Fibroblast of pulmonary artery (primary cell): ENCODE results near the gene CLDN9.

ENCODE experiments used
- DNase-seq: peaks from one replicate; pipeline ENCODE4 v3.0.0-alpha.2; 2010; ENCODE audit warnings: low read depth
- H3K4me3 ChIP-seq: replicated peaks from 2 replicates; pipeline ENCODE4 v1.5.1; 2011; ENCODE audit warnings: low read depth, mild to moderate bottlenecking, control low read depth, low read length, moderate library complexity
- TF ChIP-seq, protein P1 (sequence below): IDR thresholded peaks from 2 replicates; pipeline ENCODE4 v1.5.1; 2011; ENCODE audit warnings: mild to moderate bottlenecking, control low read depth, low read length, inconsistent platforms; ENCODE audit errors: missing control alignments

Gene CLDN9

DNA sequence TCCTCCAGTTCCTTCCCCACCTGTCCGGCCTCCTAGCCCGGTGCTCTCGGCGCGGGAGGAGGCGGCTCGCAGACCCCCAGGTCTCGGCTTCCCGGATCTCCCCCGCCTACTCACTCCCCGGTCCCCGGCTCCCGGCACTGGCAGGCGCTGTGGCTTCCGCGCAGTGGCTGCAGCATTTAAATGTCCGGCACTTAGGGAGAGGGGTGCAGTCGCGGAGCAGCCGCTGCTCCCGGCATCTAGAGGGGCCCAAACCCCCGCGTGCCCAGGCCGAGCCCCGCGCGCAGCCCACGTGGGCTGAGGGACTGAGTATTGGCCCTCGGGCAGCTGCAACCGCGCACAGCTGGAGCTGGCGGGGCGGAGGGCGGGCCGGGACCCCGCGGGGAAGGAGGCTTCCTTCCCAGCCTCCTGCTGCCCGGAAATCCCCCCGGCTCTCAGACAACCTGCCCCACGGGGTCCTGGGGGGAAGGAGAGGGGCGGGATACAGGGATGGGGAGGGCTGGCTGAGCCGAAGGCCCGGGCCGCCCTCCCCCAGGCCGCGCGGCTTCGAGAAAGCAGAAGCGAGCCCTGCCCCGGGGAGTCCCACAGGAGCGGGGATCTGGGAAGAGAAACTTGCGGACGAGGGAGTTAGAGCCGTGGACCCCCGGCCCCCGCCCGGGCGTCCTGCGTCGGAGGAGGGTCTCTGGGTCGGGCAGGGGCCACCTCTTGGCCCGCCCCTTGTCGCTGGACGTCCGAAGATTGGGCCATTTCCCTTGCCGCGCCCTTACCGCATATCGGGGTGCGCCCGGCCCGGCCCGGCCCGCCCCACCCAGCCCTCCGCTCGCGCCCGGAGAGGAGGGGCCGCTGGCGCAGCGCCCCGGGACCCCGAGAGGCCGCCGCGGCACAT lies 33.3 kb downstream of the CLDN9 start, which contains the start of gene MMP25:
Gene MMP25, plus strand, starts transcription at position 804 of the 883 bp plus-strand sequence. CDS start 357 bp downstream, outside the sequence.
- TF ChIP-seq, protein P1, sequence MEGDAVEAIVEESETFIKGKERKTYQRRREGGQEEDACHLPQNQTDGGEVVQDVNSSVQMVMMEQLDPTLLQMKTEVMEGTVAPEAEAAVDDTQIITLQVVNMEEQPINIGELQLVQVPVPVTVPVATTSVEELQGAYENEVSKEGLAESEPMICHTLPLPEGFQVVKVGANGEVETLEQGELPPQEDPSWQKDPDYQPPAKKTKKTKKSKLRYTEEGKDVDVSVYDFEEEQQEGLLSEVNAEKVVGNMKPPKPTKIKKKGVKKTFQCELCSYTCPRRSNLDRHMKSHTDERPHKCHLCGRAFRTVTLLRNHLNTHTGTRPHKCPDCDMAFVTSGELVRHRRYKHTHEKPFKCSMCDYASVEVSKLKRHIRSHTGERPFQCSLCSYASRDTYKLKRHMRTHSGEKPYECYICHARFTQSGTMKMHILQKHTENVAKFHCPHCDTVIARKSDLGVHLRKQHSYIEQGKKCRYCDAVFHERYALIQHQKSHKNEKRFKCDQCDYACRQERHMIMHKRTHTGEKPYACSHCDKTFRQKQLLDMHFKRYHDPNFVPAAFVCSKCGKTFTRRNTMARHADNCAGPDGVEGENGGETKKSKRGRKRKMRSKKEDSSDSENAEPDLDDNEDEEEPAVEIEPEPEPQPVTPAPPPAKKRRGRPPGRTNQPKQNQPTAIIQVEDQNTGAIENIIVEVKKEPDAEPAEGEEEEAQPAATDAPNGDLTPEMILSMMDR, result no peak
- DNase-seq, result no peak
- H3K4me3 ChIP-seq, result peak within 1 kb of the TSS; percentile 46

DNA sequence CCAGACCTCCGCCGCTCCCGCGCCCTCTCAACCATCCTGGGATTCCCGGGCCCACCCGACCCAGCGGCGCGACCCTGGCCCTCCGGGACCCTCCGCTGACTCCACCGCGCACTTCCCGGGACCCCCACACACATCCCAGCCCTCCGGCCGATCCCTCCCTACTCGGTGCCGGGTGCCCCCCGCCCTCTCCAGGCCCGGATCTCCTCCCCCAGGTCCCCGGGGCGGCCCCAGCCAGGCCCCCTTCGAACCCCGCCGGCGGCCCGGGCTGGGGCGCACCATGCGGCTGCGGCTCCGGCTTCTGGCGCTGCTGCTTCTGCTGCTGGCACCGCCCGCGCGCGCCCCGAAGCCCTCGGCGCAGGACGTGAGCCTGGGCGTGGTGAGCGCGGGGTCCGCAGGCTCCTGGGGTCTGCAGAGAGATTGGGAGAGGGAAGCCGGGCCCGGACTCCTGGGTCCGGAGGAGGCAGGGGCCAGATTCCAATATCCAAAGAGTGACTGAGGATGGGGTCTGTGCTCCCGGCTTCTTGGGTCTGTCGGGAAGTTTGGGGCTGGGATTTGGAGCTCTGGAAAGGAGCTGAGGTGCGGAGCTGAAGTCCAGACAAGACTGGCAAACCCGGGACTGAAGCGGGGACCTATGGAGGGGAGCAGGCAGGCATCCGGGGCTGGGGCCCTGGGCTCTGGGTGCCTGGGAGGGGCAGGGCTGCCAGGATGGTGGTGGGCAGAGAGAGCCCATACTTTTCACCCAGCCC lies 34.1 kb downstream of the CLDN9 start:
- H3K4me3 ChIP-seq, result no peak overlapping the region
- TF ChIP-seq, protein P1, result no peak
- no peak for DNase-seq

DNA sequence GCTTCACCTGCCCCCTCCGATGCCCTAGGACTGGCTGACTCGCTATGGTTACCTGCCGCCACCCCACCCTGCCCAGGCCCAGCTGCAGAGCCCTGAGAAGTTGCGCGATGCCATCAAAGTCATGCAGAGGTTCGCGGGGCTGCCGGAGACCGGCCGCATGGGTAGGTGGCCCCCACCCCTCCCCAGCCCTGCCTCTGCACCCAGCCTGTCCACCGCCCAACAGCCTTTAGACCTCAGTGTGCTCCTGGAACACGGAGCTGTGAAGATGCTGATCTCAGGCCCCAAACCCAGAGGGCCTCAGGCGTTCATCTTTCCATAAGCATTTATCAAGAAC lies 34.6 kb downstream of the CLDN9 start:
- TF ChIP-seq, protein P1, result no peak
- DNase-seq, result no peak

DNA sequence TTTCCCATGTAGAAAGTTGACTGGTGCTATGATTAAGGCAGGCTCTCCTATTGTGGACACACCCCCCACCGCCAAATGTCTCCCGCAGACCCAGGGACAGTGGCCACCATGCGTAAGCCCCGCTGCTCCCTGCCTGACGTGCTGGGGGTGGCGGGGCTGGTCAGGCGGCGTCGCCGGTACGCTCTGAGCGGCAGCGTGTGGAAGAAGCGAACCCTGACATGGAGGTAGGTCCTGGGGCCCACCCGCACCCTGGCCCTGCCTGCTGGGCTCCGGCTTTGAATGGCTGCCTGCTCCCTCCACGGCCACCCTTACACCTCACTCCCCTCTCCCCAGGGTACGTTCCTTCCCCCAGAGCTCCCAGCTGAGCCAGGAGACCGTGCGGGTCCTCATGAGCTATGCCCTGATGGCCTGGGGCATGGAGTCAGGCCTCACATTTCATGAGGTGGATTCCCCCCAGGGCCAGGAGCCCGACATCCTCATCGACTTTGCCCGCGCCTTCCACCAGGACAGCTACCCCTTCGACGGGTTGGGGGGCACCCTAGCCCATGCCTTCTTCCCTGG lies 37.3 kb downstream of the CLDN9 start:
- H3K4me3 ChIP-seq, result no peak overlapping the region
- TF ChIP-seq, protein P1, result no peak
- DNase-seq, result no peak

More for the DNA sequence above, 34.6 kb downstream of the CLDN9 start:
- H3K4me3 ChIP-seq, result no peak overlapping the region

DNA sequence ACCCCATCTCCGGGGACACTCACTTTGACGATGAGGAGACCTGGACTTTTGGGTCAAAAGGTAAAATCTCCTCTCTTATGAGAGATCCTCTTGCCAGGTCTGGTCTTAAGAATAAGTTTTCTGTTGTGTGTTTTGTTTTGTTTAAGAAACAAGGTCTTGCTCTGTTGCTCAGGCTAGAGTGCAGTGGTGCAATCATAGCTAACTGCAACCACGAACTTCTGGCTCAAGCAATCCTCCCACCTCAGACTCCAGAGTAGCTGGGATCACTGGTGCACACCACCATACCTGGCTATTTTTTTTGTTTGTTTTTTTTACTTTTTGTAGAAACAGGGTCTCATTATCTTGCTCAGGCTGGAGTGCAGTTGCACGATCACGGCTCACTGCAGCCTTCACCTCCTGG lies 37.8 kb downstream of the CLDN9 start:
- TF ChIP-seq, protein P1, result no peak
- H3K4me3 ChIP-seq, result no peak overlapping the region
- no peak for DNase-seq

DNA sequence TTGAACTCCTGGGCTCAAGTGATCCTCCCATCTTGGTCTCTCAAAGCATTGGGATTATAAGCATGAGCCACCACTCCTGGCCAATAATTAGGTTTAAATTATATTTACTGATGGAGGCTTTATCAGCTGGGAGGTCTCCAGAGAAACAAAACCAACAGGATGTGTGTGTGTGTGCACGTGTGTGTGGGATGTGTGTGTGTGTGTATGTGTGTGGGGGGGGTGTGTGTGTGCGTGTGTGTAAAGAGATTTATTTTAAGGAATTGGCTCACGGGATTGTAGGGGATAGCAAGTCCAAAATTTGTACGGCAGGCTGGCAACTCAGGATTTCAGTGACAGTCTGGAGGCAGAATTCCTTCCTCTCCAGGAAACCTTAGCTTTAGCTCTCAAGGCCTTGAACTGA lies 38.3 kb downstream of the CLDN9 start:
- H3K4me3 ChIP-seq, result no peak overlapping the region
- DNase-seq, result no peak
- TF ChIP-seq, protein P1, result no peak
